Smooth muscle cell (in vitro differentiated cells): ENCODE data around the gene SF1. TPM values are rescaled to one million over a fixed set of nuclear protein-coding genes. Genes with fewer than 3 reads are reported as not detected.
A peak's percentile ranks its signal among the peaks of the same experiment; 100 is the strongest.

Experiments
- DNase-seq: peaks from one replicate; lab custom pipeline; 2025; ENCODE audit not compliant: unreplicated experiment; lab: John Stamatoyannopoulos, UW
- H2AFZ ChIP-seq: fragments of 200-600 bp; sonication (generic); 2 replicates; pipeline ENCODE4 v1.6.0; 2016; ENCODE audit warnings: antibody characterized with exemption, low read depth, mild to moderate bottlenecking
- H3F3A ChIP-seq: fragments of 200-600 bp; sonication (generic); 2 replicates; pipeline ENCODE4 v1.6.0; 2017; ENCODE audit warnings: antibody characterized with exemption, low read depth
- H3K27ac ChIP-seq: fragments of 200-600 bp; sonication (generic); 2 replicates; pipeline ENCODE4 v1.5.1; 2016; ENCODE audit warnings: low read depth, mild to moderate bottlenecking
- H3K27me3 ChIP-seq: fragments of 200-600 bp; sonication (generic); 2 replicates; pipeline ENCODE4 v1.6.1; 2016; ENCODE audit warnings: low read depth, mild to moderate bottlenecking
- H3K36me3 ChIP-seq: fragments of 200-600 bp; sonication (generic); 2 replicates; pipeline ENCODE4 v1.5.1; 2016; ENCODE audit warnings: low read depth
- H3K4me1 ChIP-seq: fragments of 200-600 bp; sonication (generic); 2 replicates; pipeline ENCODE4 v1.5.1; 2016; ENCODE audit warnings: low read depth
- H3K4me2 ChIP-seq: fragments of 200-600 bp; sonication (generic); 2 replicates; pipeline ENCODE4 v1.6.0; 2016; ENCODE audit warnings: mild to moderate bottlenecking
- H3K4me3 ChIP-seq: fragments of 200-600 bp; sonication (generic); 2 replicates; pipeline ENCODE4 v1.5.1; 2016; ENCODE audit warnings: mild to moderate bottlenecking
- H3K79me2 ChIP-seq: fragments of 200-600 bp; sonication (generic); 2 replicates; pipeline ENCODE4 v1.6.0; 2016; ENCODE audit warnings: low read depth, mild to moderate bottlenecking
- H3K9ac ChIP-seq: fragments of 200-600 bp; sonication (generic); 2 replicates; pipeline ENCODE4 v1.6.0; 2016; ENCODE audit warnings: low read depth
- H3K9me3 ChIP-seq: fragments of 200-600 bp; sonication (generic); replicated peaks from 2 replicates; pipeline ENCODE4 v1.5.1; 2016; ENCODE audit warnings: low read depth
- H4K20me1 ChIP-seq: fragments of 200-600 bp; sonication (generic); 2 replicates; pipeline ENCODE4 v1.6.0; 2016; ENCODE audit warnings: low read depth
- CTCF ChIP-seq: fragments of 200-600 bp; sonication (generic); IDR thresholded peaks from 2 replicates; pipeline ENCODE4 v1.5.1; 2017; ENCODE audit warnings: borderline replicate concordance, mild to moderate bottlenecking, antibody characterized with exemption; ENCODE audit not compliant: insufficient read depth, poor library complexity, severe bottlenecking
- WGBS: methylation state at CpG from one replicate; pipeline ENCODE4 v1.1.7; 2016; ENCODE audit warnings: low lambda C conversion rate; 5-methylcytosine and 5-hydroxymethylcytosine counted together
- polyA plus RNA-seq: library from polyadenylated mRNA; unstranded; fragments of >200 nt; fragmentation: Nextera tagmentation; extraction: Ambion mirVana; gene quantifications from 2 replicates; pipeline ENCODE4 v1.2.1, GENCODE V29; 2016
- total RNA-seq: library from RNA; depleted of rRNA; stranded (reverse); fragments of >200 nt; gene quantifications from 2 replicates; pipeline ENCODE4 v1.2.3, GENCODE V29; 2014

Gene SF1
- total and polyA plus RNA-seq, 2 experiments from 2014 or later = 84.2 to 115 TPM

GRCh38 chr11:64743591-64744543 lies 34.5 kb downstream of the SF1 start, which contains the start of gene RASGRP2:
TSS of gene RASGRP2 (minus strand) at chr11:64744142. CDS start at chr11:64742866, 1,276 bp downstream.
- TF ChIP-seq CTCF = peak; percentile 58
- 8% methylated on average over 51 of the region's 57 CpGs for WGBS
- Histone ChIP-seq H4K20me1 (no peaks in the 10 kb centered on the region), H3K27ac (no peak within 1 kb of the TSS), H3K9ac (no peak within 1 kb of the TSS), H3K79me2 (no peaks in the 10 kb centered on the region), H3K27me3 (peaks cover 44% of the 10 kb centered on the region), H3K4me1 (peaks cover 22% of the 10 kb centered on the region), H2AFZ (no peak within 1 kb of the TSS), H3K4me2 (peak within 1 kb of the TSS; percentile 98), H3K4me3 (peak within 1 kb of the TSS; percentile 47), H3K9me3 (no peaks in the 10 kb centered on the region), H3F3A (no peaks in the 10 kb centered on the region), H3K36me3 (no peaks in the 10 kb centered on the region)
- no peak for DNase-seq

GRCh38 chr11:64742889-64743590 lies 35.3 kb downstream of the SF1 start:
- H3K27ac ChIP-seq = no peak overlapping the region
- peaks cover 44% of the 10 kb centered on the region for H3K27me3 ChIP-seq
- WGBS = 3% methylated on average over 35 of the region's 58 CpGs
- peaks cover 22% of the 10 kb centered on the region for H3K4me1 ChIP-seq
- no peak overlapping the region for H2AFZ ChIP-seq
- no peaks in the 10 kb centered on the region for H3K36me3 ChIP-seq
- no peak overlapping the region for H3K9ac ChIP-seq
- no peaks in the 10 kb centered on the region for H4K20me1 ChIP-seq
- H3K9me3 ChIP-seq = no peaks in the 10 kb centered on the region
- no peaks in the 10 kb centered on the region for H3F3A ChIP-seq
- peak; percentile 90 for TF ChIP-seq CTCF
- H3K79me2 ChIP-seq = no peaks in the 10 kb centered on the region
- peak; percentile 24 for DNase-seq
- peak overlapping the region; percentile 98 for H3K4me2 ChIP-seq
- peak overlapping the region; percentile 46 for H3K4me3 ChIP-seq

GRCh38 chr11:64742087-64742888 lies 36.1 kb downstream of the SF1 start:
- Histone ChIP-seq H3K9ac (no peak overlapping the region), H3K4me1 (peaks cover 22% of the 10 kb centered on the region), H3K9me3 (no peaks in the 10 kb centered on the region), H2AFZ (no peak overlapping the region), H3K4me2 (peak overlapping the region; percentile 98), H3F3A (no peaks in the 10 kb centered on the region), H4K20me1 (no peaks in the 10 kb centered on the region), H3K27ac (no peak overlapping the region), H3K79me2 (no peaks in the 10 kb centered on the region), H3K27me3 (peaks cover 44% of the 10 kb centered on the region), H3K4me3 (peak overlapping the region; percentile 46), H3K36me3 (no peaks in the 10 kb centered on the region)
- no peak for TF ChIP-seq CTCF
- no peak for DNase-seq
- WGBS = 8% methylated on average over 54 of the region's 54 CpGs
